Measurements from ENCODE around the gene DNAH2.

The DNAH2 gene

DNA sequence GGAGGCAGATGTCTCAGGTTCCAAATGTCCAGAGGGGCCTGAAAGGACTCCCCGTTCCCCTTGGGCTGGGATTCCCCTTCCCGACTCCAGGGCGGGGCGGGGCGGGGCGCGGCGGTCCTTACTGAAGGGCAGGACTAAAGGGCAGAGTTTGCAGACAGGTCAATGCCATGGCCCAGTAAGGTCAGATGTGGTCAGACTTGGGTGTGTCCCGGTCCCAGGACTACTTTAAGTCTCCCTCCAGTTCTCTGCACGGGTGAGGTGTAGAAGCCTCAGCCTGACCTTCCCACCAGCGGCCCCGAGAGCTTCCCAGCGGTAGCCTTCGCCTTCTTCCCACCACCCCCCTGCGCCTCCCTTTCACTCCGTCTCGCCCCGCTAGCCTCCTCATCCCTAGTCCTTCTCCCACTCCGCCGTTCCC is 117.0 kb downstream of the DNAH2 start (continued):
- TF ChIP-seq, protein P1, sequence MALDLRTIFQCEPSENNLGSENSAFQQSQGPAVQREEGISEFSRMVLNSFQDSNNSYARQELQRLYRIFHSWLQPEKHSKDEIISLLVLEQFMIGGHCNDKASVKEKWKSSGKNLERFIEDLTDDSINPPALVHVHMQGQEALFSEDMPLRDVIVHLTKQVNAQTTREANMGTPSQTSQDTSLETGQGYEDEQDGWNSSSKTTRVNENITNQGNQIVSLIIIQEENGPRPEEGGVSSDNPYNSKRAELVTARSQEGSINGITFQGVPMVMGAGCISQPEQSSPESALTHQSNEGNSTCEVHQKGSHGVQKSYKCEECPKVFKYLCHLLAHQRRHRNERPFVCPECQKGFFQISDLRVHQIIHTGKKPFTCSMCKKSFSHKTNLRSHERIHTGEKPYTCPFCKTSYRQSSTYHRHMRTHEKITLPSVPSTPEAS (tag by site-specific recombination; IDR thresholded peaks at IDR 0.05) = no peak
- no peak for TF ChIP-seq ZNF843 (tag by site-specific recombination; IDR thresholded peaks at IDR 0.05)
- no peak for TF ChIP-seq TRIM28 (IDR thresholded peaks at IDR 0.05; ENCODE audit: borderline replicate concordance, low read length)
- no peak for TF ChIP-seq ZNF600 (tag by site-specific recombination; IDR thresholded peaks at IDR 0.05)
- TF ChIP-seq ZNF521 (tag by site-specific recombination; IDR thresholded peaks at IDR 0.05) = no peak
- TF ChIP-seq, protein P2, sequence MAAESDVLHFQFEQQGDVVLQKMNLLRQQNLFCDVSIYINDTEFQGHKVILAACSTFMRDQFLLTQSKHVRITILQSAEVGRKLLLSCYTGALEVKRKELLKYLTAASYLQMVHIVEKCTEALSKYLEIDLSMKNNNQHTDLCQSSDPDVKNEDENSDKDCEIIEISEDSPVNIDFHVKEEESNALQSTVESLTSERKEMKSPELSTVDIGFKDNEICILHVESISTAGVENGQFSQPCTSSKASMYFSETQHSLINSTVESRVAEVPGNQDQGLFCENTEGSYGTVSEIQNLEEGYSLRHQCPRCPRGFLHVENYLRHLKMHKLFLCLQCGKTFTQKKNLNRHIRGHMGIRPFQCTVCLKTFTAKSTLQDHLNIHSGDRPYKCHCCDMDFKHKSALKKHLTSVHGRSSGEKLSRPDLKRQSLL (tag by site-specific recombination; IDR thresholded peaks at IDR 0.05) = no peak
- TF ChIP-seq, protein P3, sequence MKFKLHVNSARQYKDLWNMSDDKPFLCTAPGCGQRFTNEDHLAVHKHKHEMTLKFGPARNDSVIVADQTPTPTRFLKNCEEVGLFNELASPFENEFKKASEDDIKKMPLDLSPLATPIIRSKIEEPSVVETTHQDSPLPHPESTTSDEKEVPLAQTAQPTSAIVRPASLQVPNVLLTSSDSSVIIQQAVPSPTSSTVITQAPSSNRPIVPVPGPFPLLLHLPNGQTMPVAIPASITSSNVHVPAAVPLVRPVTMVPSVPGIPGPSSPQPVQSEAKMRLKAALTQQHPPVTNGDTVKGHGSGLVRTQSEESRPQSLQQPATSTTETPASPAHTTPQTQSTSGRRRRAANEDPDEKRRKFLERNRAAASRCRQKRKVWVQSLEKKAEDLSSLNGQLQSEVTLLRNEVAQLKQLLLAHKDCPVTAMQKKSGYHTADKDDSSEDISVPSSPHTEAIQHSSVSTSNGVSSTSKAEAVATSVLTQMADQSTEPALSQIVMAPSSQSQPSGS (tag by site-specific recombination; IDR thresholded peaks at IDR 0.05; ENCODE audit: low read depth) = no peak
- no peak for TF ChIP-seq ZNF146 (tag by site-specific recombination; IDR thresholded peaks at IDR 0.05)
- TF ChIP-seq ZNF596 (tag by site-specific recombination; IDR thresholded peaks at IDR 0.05) = no peak
- no peak for TF ChIP-seq ZNF510 (tag by site-specific recombination; IDR thresholded peaks at IDR 0.05; ENCODE audit: insufficient replicate concordance)
- TF ChIP-seq ZNF830 (tag by site-specific recombination; IDR thresholded peaks at IDR 0.05; ENCODE audit: low read depth) = no peak
- 0 out of 2 replicates have a peak, but pooled peaks have one; percentile 1 for TF ChIP-seq ZNF23 (tag by site-specific recombination; IDR thresholded peaks at IDR 0.05; ENCODE audit: borderline replicate concordance)
- TF ChIP-seq ZNF514 (tag by site-specific recombination; IDR thresholded peaks at IDR 0.05) = no peak
- TF ChIP-seq ZNF785 (tag by site-specific recombination; IDR thresholded peaks at IDR 0.05) = no peak
- no peak for TF ChIP-seq ZNF37A (tag by site-specific recombination; IDR thresholded peaks at IDR 0.05)
- TF ChIP-seq ZNF670 (tag by site-specific recombination; IDR thresholded peaks at IDR 0.05; ENCODE audit: low read depth) = no peak
- TF ChIP-seq MEIS1 (CRISPR knock-in tag; IDR thresholded peaks at IDR 0.05; ENCODE audit: borderline replicate concordance) = no peak
- TF ChIP-seq ZNF10 (tag by site-specific recombination; IDR thresholded peaks at IDR 0.05) = no peak
- TF ChIP-seq, protein P4, sequence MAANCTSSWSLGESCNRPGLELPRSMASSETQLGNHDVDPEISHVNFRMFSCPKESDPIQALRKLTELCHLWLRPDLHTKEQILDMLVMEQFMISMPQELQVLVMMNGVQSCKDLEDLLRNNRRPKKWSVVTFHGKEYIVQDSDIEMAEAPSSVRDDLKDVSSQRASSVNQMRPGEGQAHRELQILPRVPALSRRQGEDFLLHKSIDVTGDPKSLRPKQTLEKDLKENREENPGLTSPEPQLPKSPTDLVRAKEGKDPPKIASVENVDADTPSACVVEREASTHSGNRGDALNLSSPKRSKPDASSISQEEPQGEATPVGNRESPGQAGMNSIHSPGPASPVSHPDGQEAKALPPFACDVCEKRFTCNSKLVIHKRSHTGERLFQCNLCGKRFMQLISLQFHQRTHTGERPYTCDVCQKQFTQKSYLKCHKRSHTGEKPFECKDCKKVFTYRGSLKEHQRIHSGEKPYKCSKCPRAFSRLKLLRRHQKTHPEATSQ (tag by site-specific recombination; IDR thresholded peaks at IDR 0.05) = no peak
- TF ChIP-seq ZNF560 (tag by site-specific recombination; IDR thresholded peaks at IDR 0.05; ENCODE audit: borderline replicate concordance) = no peak
- TF ChIP-seq ZNF174 (tag by site-specific recombination; IDR thresholded peaks at IDR 0.05) = no peak
- peak; percentile 72 for TF ChIP-seq BCL11B (tag by site-specific recombination; IDR thresholded peaks at IDR 0.05; ENCODE audit: low read depth)
- TF ChIP-seq, protein P5, sequence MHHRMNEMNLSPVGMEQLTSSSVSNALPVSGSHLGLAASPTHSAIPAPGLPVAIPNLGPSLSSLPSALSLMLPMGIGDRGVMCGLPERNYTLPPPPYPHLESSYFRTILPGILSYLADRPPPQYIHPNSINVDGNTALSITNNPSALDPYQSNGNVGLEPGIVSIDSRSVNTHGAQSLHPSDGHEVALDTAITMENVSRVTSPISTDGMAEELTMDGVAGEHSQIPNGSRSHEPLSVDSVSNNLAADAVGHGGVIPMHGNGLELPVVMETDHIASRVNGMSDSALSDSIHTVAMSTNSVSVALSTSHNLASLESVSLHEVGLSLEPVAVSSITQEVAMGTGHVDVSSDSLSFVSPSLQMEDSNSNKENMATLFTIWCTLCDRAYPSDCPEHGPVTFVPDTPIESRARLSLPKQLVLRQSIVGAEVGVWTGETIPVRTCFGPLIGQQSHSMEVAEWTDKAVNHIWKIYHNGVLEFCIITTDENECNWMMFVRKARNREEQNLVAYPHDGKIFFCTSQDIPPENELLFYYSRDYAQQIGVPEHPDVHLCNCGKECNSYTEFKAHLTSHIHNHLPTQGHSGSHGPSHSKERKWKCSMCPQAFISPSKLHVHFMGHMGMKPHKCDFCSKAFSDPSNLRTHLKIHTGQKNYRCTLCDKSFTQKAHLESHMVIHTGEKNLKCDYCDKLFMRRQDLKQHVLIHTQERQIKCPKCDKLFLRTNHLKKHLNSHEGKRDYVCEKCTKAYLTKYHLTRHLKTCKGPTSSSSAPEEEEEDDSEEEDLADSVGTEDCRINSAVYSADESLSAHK (tag by site-specific recombination; IDR thresholded peaks at IDR 0.05) = no peak
- TF ChIP-seq ZNF274 (IDR thresholded peaks at IDR 0.05; ENCODE audit: low read length) = no peak
- no peak for TF ChIP-seq ZNF274 (tag by site-specific recombination; IDR thresholded peaks at IDR 0.05; ENCODE audit: borderline replicate concordance)
- no peak for TF ChIP-seq SCRT2 (tag by site-specific recombination; IDR thresholded peaks at IDR 0.05)
- peak; percentile 88; the same call in 1 of the 2 replicates for TF ChIP-seq IKZF3 (tag by site-specific recombination; IDR thresholded peaks at IDR 0.05)
- no peak for TF ChIP-seq ZBTB7A (tag by site-specific recombination; IDR thresholded peaks at IDR 0.05; ENCODE audit: low read depth)
- no peak for TF ChIP-seq FEZF1 (tag by site-specific recombination; IDR thresholded peaks at IDR 0.05)
- no peak for TF ChIP-seq ZNF311 (tag by site-specific recombination; IDR thresholded peaks at IDR 0.05; ENCODE audit: borderline replicate concordance)
- TF ChIP-seq, protein P6, sequence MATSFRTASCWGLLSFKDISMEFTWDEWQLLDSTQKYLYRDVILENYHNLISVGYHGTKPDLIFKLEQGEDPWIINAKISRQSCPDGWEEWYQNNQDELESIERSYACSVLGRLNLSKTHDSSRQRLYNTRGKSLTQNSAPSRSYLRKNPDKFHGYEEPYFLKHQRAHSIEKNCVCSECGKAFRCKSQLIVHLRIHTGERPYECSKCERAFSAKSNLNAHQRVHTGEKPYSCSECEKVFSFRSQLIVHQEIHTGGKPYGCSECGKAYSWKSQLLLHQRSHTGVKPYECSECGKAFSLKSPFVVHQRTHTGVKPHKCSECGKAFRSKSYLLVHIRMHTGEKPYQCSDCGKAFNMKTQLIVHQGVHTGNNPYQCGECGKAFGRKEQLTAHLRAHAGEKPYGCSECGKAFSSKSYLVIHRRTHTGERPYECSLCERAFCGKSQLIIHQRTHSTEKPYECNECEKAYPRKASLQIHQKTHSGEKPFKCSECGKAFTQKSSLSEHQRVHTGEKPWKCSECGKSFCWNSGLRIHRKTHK (tag by site-specific recombination; IDR thresholded peaks at IDR 0.05) = no peak
- no peak for TF ChIP-seq ZNF416 (tag by site-specific recombination; IDR thresholded peaks at IDR 0.05)

Data from HEK293 (cell line).